Kidney tubule cell (primary cell): Measurements from ENCODE around the gene PAPLN.

ENCODE experiments used
- DNase-seq: peaks from one replicate; pipeline ENCODE4 v3.0.0-alpha.2; 2018; ENCODE audit warnings: low spot score

The PAPLN gene

DNA sequence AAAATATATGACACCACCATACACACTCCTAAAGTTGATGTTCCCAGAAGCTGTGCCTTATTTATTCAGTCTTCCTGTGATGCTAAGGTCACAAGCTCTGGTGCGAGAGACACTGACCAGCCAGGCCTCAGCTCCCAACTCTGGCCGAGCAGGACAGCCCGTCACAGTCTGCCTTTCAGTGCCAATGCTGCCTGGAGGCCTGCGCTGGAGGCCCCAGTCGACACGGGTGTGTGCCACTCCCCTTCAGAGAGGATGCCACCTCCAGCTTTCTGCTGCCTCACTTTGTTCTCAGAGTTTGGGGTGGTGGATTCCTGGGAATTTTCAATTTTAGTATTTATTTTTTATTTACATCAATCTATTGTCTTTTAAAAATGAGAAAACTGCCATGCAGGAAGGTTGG lies 7.3 kb upstream of the PAPLN start:
- DNase-seq = no peak

DNA sequence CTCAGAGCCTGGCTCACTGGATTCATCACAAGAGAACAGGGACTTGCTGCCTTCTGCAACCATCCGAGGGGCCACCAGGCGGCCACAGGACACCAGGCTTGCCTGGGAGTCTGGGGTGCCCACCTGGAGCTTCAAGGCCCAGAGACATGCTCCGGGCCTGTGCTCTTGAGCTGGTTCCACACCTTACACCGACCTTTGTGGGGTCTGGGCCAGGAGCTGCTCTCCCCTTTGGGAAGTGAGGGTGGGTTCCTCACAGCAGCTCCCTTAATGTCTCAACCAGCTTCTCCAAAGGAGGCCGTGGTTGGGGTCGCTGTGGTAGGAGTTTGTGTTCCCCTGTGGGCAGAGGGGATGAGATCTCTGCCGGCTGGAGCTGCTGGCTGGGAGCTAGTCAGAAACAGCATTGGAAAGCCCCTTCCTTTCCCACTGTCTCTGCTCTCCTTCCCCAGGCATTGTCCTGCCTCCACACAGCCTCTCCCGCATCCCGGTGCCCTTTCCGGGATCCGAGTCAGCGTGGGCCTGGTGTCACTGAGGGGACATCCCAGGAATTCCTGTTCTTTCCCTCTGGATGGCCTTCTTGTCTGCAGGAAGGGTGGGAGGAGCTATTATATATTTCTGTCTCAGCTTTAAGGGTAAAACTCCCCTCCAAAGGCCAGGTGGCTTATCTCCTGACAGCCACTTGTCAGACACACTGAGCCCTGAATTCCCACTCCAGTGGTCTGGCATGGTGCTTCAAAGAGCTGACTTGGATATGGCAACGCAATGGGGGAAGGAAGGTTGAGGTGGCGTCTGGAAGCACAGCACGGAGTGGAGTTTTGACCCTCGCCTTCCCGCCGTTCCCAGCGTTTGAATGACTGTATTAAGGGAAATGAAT lies 5.1 kb upstream of the PAPLN start:
- peak; percentile 33 for DNase-seq

DNA sequence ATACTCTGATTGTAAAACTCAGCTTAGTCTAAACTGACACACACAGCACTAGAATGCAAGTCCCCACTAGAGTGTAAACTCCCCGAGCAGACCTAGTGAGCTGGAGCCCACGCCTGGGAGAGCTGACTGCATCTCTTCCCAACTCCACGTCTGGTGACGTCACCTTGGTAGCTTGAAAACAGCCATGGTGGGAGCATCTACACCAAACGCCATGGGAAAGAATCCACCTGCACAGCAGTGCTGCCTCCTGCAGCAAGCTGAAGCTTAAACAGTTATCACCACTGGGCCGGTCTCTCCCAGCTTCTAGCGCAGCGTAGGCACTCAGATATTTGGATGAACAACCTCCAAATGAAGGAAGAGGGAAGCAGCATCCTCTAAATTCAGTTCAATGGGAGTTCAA lies 4.3 kb upstream of the PAPLN start:
- DNase-seq = no peak

DNA sequence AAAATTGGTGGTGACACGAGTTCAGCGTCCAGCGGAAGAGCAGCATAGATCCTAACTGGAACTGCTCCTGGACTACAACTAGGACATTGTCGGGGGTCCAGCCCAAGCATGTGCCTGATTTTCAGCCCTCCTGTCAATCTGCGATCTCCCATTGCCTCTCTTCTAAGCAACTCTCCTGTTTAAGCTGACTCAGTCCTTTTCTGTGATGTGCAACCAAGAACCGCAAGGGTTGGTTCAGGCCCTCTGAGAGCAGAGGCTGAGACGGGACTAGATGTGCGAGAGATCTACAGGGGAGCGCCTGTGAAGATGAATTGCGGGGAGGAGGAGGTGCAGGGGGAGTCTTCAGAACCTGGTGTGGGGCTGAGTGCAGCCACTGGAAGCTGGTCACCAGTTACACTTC lies 3.7 kb upstream of the PAPLN start:
- DNase-seq = no peak

DNA sequence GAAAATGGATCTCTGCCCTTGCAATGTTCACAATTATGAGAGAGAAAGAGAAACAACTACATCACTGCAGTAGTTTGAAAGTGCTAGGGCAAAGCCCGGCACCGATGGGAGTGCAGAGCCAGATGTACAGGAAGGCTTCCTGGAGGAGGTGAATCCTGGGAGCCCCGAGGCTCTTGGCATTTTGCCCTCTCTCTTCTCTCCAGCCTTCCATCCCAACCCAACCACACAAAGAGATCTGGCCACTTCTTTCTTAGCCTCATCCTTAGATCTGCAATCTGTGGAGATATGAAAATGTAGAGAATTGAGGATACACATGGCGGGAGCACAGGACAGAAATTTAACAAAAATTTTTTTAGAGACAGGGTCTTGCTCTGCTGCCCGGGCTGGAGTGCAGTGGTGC lies 3.3 kb upstream of the PAPLN start:
- no peak for DNase-seq

DNA sequence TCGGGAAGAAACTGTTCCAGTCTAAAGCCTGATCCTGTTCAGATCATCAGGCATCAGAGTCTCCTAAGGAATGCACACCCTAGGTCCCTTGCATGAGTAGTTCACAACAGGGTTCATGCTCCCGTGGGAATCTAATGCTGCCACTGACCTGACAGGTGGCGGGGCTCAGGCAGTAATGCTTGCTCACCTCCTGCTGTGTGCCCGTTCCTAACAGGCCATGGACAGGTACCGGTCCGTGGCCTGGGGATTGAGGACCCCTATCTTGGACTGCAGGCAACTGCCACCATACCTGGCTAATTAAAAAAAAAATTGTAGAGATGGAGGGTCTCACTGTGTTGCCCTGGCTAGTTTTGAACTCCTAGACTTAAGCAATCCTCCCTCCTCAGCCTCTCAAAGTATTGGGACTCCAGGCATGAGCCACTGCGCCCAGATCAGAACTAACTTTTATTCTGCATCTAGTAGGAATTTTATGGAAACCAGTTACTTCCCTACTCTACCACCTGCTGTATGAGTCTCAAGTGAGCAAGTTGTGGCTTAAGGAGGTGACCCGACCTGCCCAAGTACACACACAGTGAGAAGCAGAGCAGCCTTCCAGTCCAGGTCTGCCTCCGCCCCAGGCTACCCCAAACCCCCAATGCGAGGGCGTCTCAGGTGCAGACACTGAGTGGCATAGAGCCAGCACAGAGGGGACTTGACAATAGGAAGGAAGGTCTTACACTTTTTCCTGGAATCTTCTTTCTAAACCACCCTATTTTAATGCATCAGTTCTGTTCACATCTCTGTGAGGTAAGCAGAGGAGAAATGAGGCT lies 2.5 kb upstream of the PAPLN start:
- DNase-seq = no peak

DNA sequence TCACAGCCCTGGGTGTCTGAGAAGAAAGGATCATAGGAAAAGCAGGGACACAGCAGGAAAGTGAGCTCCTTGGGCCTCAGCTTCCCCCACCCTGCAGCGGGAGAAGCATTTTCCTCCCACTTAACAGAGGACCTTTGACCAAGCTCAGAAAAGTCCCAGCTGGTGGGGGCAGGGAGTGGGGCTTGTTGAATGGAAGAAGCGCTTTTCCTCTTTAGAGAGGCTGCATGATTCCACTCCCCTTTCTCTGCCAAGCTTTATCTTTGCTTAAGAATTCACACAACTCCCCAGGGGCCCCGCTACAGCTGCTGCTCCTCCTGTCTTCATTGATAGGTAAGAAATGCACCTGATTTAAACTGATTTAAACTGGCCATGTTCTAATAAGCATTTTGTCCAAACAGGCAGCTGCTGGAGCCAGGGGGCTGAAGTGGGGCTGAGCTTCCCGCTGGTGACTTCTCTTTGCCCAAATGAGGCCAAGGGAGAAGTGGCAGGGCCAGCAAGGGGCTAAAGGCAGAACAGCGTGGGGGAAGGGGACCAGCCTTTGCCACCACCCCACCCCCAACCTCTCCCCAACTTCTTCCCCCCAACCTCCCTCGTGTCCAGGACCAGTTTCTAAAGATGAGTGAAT lies 1.7 kb upstream of the PAPLN start:
- DNase-seq = no peak

DNA sequence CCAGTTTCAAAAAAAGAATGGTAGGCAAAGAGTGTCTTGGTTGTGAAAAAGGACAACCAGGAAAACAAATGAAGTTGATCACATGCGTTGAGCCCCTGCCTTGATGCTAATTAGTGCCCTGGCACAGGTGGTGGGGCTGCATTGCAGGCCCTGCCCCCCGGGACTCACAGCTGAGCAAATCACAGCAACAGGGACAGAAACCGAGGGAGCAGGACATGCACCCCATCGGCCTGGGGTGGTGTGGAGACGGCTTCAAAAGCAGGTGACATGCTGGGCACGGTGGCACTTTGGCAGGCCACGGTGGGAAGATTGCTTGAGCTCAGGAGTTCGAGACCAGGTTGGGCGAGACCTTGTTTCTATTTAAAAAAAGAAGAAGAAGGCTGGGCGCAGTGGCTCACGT lies 1.1 kb upstream of the PAPLN start:
- no peak for DNase-seq

DNA sequence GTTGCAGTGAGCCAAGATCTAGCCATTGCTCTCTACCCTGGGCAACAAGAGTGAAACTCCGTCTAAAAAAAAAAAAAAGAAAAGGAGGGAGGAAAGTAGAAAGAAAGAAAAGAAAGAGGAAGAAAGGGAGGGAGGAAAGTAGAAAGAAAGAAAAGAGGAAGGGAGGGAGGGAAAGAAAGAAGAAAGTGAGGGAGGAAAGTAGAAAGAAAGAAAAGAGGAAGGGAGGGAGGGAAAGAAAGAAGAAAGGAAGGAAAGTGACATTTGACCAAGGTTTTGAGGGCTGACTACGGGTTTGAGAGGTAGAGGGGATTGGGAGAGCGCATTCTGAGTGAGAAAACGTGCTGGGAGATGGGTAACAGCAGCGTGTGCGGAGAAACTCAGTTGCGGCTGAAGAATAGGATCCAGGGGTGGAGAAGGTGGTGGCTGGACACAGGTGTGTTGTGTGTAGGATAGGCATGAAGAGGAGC lies 521 bp upstream of the PAPLN start:
- no peak for DNase-seq

DNA sequence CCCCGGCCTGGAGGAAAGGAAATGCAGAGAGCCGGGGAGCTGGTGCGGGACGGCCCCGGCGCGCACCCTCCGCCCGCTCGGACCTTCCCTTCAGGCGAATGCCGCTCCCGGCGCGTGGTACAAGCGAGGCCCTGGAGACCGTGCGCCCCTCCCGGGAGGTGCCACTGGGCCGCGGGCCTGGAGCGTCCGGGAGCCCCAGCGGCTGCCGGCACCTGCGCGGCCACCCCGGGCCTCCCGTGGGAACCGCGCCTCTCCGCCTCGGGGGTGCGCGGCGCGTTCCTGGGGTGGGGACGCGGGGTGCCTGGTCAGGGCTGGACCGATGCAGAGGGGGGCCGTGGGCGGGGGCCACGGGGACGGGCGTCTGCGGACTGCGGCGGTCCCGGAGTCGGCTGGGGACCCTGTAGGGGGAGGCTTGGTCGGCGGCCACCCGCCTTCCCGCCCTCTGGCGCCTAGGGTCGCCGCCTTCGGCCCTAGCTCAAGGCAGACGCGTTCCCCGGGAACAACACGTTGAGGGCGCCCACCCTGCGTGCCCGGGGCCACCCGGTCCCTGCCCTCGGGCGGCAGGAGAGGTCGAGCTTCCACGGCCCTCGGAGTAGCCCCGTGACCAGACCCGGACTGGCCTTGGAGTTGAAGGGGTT lies 599 bp downstream of the PAPLN start:
- no peak for DNase-seq

DNA sequence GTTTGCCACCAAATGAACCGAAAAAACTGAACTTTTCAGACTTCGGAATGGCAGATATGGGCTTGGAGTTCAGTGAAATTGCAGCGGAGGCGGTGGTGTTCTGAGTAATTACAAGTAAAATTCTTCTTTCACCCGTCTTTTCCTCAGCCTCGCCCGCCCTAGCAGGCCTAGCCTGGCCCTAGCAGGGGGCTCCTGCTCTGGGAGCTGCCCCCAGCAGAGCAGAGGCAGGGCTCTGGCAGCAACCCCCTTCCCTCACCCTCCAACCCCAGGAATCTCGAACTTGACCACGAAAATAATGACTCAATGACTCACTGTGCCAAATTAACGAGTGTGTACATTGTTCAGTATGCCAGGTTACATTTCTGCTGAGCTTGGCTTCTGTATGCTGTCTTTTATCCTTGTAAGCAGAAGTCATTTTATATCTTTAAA lies 1.1 kb downstream of the PAPLN start:
- DNase-seq = peak; percentile 84

DNA sequence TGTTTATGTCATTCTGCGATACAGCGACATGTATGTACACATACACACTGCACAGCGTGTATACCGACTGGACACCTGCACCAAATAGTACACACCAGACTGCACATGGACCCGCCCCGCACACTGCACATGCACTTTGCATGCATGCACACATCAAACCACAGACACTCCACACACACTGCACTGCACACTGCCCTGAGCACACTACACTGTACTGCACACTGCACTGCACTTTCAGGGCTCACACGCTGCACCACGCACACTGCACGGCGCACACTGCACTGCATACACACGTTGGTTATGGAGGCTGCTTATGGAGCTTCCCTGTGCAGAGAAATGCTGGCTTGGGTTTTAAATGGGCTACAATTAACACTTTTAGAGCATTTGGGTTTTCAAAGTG lies 1.6 kb downstream of the PAPLN start:
- no peak for DNase-seq

DNA sequence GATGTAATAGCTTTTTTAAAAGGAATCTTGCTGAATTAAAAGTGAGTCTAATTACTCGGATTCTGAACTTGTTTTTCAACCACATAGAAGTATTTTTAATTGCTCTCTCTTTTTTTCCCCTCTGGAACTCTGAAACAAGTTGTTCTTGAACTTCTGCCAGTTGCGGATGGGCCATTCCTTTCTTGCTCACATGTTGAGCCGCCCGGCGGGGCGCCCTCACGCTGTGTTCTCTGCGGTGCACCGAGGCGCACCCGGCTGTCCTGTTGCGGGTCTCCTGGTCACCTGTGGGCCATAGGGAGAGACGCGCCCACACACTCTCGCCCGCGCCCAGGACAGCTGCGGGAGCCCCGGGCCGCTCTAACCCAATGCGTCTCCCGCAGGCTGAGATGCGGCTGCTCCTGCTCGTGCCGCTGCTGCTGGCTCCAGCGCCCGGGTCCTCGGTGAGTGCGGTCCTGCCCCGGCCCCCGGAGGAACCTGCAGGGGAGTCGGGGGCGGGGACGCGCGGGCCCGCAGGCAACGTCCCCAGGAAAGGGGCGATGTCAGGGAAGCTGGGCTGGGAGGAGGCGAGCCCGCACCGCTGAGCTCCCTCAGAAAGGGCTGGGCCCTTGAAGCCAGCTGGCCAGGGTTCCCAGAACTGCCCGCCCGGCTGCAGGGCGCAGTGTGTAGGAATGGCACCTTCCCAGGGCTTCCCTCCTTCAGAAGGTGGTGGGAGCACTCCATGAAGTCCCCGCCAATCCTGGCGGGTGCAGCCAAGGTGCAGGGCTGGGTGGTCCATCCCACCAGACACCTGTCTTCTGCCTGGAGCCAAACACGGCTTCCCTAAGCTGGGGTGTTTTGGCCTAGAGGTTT lies 2.3 kb downstream of the PAPLN start:
- DNase-seq = no peak

DNA sequence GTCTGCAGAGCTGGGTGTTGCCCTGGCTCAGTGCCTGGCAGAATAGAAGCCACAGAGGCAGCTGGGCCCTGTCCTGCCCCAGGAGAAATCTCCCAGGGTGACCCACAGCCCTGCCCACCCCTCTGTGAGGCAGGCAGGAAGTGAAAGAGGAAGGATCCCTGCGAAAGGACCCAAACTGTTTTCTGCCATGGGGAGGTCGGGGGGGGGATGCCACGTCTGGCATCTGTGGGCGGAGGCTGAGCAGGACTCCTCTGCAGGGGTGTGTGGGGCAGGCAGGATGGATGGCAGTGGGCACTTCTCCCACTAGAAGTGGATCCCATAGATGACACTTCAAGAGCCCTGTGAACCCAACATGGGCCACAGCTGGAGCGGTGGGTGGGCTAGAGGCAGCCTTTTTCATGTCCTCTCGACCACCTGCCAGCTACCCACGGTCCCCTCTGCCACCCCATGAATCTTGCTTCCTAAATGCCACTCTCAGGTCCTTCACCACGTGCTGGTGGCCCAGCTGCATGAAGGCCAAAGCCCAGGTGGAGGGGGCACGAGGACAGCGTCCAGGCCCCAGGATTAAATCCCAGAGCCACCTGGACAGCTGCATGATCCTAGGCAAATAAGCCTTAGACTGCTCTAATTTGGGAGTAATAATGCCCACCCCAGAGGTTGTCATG lies 3.6 kb downstream of the PAPLN start:
- DNase-seq = no peak

DNA sequence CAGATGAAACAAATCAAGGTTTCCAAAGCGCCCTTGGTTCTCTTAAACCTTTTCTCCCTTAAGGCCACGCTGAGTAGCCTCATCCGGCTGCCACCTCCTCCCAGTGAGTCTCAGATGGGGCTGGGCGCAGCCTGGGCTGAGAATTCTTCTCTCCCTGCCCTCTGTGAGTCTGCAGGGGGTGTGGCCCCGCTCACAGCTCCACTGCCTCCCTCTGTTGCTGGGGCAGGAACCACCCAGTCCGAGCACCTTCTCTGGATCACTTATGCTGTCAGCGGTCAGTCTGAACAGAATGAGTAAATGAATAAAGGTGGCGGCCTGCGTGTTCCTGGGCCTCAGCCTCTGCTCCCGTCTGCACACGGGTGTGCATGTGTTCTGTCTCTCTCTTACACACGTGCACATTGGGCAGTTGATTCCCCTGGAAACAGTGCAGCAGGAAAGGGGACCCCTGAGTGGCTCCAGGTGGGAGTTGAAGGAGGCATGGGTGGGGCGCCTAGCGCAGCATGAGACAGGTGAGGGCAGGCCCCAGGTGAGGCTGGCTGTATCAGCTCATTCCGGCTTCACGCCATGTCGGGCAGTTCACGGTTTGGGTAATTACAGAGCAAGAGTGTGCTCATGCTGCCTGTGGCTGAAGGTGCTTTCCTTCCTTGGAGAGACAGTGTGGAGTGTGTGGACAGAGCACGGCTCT lies 4.3 kb downstream of the PAPLN start:
- DNase-seq = peak; percentile 91

DNA sequence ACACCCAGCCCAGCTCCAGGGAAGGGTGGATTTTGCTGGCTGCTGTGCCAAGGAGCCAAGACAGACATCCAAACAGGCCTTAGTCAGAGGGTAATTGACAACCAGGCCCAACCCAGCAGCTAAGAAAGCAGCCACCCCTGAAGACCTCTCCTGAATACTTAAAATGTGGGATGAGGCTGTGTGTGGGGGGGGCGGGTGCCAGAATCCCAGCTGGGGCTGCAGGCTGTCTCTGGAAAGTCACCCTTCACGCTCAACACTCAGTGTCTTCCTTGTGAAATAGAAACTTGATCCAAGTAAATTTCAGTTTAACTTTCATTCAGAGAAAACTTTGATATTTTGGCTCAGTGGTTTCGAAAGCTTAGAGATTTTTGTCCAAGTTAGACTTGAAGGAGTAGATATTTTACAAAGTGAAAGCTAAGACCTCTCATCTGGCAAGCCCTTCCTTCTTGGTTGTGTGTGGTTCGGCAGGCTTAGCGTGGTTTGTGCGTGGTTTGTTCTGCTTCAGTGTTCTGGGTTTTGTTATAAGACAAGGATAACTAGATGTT lies 5.1 kb downstream of the PAPLN start:
- DNase-seq = peak; percentile 81

DNA sequence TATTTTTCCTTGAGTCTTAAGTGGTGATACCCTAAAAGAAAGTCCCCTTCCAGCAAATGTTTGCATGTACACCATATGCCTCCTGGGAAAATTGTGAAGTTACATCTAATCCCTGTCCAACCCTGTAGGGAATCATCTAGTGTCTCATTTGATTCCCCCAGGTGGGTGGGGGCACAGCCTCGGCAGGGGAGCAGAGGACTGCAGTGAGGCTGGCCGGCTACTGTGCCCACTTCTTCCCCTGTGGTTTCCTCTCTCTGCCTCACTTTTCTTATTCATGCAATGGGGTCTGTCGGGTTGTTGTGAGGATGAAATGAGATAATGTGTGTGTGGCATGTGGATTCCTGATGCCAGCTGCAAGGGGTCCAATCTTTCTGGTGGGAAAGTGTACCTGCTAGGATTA lies 6.0 kb downstream of the PAPLN start:
- DNase-seq = no peak

DNA sequence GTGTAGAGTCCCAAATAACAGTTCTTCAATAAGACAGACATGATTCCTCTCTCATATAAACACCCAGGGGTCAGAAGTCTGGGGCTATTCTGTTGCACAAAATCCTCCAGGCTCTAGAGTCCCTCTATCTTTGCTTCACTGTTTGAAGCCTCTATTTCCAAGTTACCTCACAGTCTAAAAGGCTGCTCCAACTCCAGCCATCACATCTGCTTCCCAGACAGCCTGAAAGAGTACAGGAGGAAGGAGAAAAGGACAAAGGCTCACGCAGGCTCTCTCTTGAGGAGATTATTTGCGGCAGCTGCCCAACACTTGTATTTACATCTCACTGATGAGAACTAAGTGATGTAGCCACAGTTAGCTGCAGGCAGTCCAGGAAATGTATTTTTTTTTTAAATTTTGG lies 6.4 kb downstream of the PAPLN start:
- no peak for DNase-seq

DNA sequence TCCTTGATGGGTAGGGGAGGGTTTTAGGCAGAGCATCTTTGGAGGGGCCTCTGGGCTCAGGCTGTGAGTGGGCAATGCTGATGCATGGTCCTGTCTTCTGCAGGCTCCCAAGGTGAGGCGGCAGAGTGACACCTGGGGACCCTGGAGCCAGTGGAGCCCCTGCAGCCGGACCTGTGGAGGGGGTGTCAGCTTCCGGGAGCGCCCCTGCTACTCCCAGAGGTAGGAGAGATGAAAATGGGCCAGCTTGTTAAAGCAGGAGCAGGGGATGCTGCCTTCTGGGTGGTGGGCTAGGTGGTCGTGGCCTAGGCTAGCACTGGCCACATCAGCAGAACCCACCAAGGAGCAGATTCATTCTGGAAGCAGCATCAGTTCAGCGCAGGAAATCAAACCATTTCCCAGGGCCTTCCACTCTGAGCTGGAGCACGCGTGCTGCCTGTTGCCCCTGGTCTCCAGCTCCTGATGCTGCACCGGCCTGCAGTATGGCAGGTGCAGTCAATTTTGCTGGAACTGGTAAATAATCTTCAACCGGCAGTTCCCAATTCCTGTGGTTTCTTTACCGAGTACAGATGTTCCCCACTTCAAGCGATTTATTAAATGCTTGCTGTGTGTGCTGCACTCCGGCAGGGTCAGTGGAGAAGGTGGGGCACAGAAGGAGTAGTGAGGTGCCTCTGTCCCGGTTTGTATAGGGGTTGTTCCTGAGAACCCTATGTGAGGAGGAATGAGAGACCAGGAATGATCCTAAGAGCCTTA lies 7.4 kb downstream of the PAPLN start:
- DNase-seq = no peak
